ENCODE results near the gene WDR33.

Gene WDR33

DNA sequence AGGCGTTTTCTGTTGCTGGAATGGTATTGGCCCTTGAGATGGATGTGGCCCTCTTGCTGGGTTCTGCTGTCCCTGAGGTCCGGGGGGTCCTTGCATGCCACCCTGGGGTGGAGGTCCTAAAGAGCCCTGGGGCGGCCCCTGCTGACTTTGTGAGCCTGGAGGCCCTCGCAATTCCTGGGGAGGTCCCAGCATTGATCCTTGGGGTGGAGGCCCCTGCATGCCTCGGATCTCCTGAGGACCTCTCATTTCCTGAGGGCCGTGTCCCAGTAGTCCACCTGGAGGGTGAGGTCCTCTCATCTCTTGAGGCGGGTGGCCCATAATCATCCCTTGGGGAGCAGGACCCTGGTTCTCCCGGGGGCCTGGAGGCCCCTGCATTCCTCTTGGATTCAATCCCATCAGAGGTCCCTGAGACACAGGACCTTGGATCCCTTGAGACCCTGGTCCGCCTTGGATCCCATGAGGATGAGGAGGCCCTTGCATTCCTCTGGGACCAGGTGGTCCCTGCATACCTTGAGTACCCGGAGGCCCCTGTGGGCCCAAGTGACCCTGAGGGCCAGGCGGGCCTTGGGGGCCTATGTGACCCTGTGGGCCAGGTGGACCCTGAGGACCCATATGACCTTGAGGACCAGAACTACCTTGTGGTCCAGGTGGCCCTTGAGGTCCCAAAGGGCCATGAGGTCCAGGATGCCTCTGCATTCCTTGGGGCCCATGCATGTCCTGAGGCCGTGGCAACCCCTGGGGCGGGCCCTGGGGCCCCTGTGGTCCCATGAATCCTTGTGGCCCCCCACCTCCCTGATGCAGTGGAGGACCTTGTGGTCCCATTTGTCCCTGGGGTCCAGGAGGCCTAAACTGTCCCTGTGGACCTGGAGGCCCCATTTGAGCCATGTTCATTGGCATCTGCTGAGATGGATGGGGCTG, 91.4 kb downstream of the WDR33 start:
- no peaks in the 10 kb centered on the region for H4K20me1 ChIP-seq (ENCODE audit: insufficient read depth, low read length)
- TF ChIP-seq, protein P1, sequence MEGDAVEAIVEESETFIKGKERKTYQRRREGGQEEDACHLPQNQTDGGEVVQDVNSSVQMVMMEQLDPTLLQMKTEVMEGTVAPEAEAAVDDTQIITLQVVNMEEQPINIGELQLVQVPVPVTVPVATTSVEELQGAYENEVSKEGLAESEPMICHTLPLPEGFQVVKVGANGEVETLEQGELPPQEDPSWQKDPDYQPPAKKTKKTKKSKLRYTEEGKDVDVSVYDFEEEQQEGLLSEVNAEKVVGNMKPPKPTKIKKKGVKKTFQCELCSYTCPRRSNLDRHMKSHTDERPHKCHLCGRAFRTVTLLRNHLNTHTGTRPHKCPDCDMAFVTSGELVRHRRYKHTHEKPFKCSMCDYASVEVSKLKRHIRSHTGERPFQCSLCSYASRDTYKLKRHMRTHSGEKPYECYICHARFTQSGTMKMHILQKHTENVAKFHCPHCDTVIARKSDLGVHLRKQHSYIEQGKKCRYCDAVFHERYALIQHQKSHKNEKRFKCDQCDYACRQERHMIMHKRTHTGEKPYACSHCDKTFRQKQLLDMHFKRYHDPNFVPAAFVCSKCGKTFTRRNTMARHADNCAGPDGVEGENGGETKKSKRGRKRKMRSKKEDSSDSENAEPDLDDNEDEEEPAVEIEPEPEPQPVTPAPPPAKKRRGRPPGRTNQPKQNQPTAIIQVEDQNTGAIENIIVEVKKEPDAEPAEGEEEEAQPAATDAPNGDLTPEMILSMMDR (IDR thresholded peaks at IDR 0.05; ENCODE audit: borderline replicate concordance, extremely low read depth, low read length, poor library complexity, severe bottlenecking): no peak
- no peak for TF ChIP-seq EZH2 (IDR thresholded peaks at IDR 0.05; ENCODE audit: borderline replicate concordance, low read depth, low read length, severe bottlenecking)
- H3K9me3 ChIP-seq (ENCODE audit: insufficient read depth, low read length, severe bottlenecking): no peaks in the 10 kb centered on the region
- no peaks in the 10 kb centered on the region for H3K79me2 ChIP-seq (ENCODE audit: insufficient read depth, low read length)
- no peaks in the 10 kb centered on the region for H3K4me1 ChIP-seq (ENCODE audit: insufficient read depth, low read length)
- no peak overlapping the region for H3K4me2 ChIP-seq (ENCODE audit: insufficient read depth, low read length)
- no peak overlapping the region for H3K27ac ChIP-seq (ENCODE audit: low read length)
- ATAC-seq (ENCODE audit: insufficient read depth, low read depth) (no peak), DNase-seq (no peak)
- H3K27me3 ChIP-seq (ENCODE audit: insufficient read depth, low read length, poor library complexity): no peaks in the 10 kb centered on the region
- H3K36me3 ChIP-seq (ENCODE audit: insufficient read depth, low read length): peaks cover 75% of the 10 kb centered on the region
- H3K9ac ChIP-seq (ENCODE audit: low read depth, low read length): no peak overlapping the region
- no peak overlapping the region for H3K4me3 ChIP-seq (ENCODE audit: low read depth in 1 of 2, low read length in 2 of 2)
- H2AFZ ChIP-seq (ENCODE audit: low read depth, low read length): no peak overlapping the region

DNA sequence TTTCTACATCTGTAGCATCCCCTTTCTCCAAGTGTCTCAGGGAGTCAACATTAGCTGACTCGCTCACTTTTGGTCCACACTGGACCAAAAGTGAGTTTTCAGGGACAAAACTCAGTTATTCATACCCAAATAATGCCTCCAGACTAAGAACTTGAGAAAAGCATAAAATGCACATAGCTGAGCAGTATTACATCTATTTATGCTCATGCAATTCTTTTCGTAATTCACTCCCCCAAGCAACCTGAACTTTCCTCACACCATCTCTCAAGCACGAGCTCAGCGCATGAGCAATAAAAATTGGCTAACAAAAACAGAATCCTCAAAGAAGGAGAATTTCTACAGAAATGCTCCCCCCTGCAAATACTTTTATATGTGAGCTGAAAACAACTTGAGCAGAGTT, 92.7 kb downstream of the WDR33 start:
- no peak overlapping the region for H3K27ac ChIP-seq (ENCODE audit: low read length)
- H4K20me1 ChIP-seq (ENCODE audit: insufficient read depth, low read length): no peaks in the 10 kb centered on the region
- H2AFZ ChIP-seq (ENCODE audit: low read depth, low read length): no peak overlapping the region
- no peak overlapping the region for H3K4me3 ChIP-seq (ENCODE audit: low read depth in 1 of 2, low read length in 2 of 2)
- TF ChIP-seq, protein P1 (IDR thresholded peaks at IDR 0.05; ENCODE audit: borderline replicate concordance, extremely low read depth, low read length, poor library complexity, severe bottlenecking): no peak
- TF ChIP-seq EZH2 (IDR thresholded peaks at IDR 0.05; ENCODE audit: borderline replicate concordance, low read depth, low read length, severe bottlenecking): no peak
- no peaks in the 10 kb centered on the region for H3K79me2 ChIP-seq (ENCODE audit: insufficient read depth, low read length)
- H3K4me1 ChIP-seq (ENCODE audit: insufficient read depth, low read length): no peaks in the 10 kb centered on the region
- peaks cover 72% of the 10 kb centered on the region for H3K36me3 ChIP-seq (ENCODE audit: insufficient read depth, low read length)
- DNase-seq: no peak
- H3K9ac ChIP-seq (ENCODE audit: low read depth, low read length): no peak overlapping the region
- no peaks in the 10 kb centered on the region for H3K9me3 ChIP-seq (ENCODE audit: insufficient read depth, low read length, severe bottlenecking)
- H3K27me3 ChIP-seq (ENCODE audit: insufficient read depth, low read length, poor library complexity): no peaks in the 10 kb centered on the region
- no peak overlapping the region for H3K4me2 ChIP-seq (ENCODE audit: insufficient read depth, low read length)
- no peak for ATAC-seq (ENCODE audit: insufficient read depth, low read depth)

DNA sequence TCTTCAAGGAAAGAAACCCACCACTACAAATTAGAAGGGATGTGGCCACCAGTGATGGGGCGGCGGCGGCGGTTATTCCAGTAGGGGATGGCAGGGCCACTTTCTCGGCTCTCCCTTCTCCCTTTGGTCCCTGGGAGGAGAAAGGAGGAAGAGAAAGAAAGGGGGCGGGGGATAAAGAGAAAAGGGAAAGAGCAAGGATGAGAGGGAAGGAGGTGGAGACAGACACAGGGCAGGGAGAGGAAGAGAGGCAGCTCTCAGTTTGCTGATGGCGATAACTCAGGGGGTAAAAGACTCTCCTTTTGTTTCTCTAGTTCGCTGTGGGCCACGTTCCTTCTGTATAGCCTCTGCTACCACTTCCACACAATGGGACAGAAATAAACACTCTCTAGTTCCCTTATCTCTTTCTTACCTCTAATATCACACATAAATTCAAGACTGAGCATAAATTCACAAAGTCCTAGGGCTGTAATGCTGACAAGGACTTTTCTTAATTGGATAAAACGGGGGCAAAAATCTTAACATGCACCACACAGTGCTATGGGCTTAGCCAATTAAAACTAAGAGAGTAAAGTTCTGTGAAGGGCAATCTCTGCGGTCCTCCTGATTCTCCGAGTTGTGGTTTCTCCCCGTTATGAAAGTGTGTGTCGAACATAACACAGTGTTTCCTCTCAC, 95.1 kb downstream of the WDR33 start:
- no peak for DNase-seq
- Histone ChIP-seq H3K27ac (ENCODE audit: low read length) (no peak overlapping the region), H3K4me2 (ENCODE audit: insufficient read depth, low read length) (no peak overlapping the region), H3K27me3 (ENCODE audit: insufficient read depth, low read length, poor library complexity) (no peaks in the 10 kb centered on the region), H3K4me3 (ENCODE audit: low read depth in 1 of 2, low read length in 2 of 2) (no peak overlapping the region), H3K4me1 (ENCODE audit: insufficient read depth, low read length) (no peaks in the 10 kb centered on the region), H4K20me1 (ENCODE audit: insufficient read depth, low read length) (no peaks in the 10 kb centered on the region), H3K79me2 (ENCODE audit: insufficient read depth, low read length) (no peaks in the 10 kb centered on the region), H3K9ac (ENCODE audit: low read depth, low read length) (no peak overlapping the region), H3K9me3 (ENCODE audit: insufficient read depth, low read length, severe bottlenecking) (no peaks in the 10 kb centered on the region), H2AFZ (ENCODE audit: low read depth, low read length) (no peak overlapping the region), H3K36me3 (ENCODE audit: insufficient read depth, low read length) (peaks cover 54% of the 10 kb centered on the region)
- ATAC-seq (ENCODE audit: insufficient read depth, low read depth): no peak
- TF ChIP-seq, protein P1 (IDR thresholded peaks at IDR 0.05; ENCODE audit: borderline replicate concordance, extremely low read depth, low read length, poor library complexity, severe bottlenecking): no peak
- TF ChIP-seq EZH2 (IDR thresholded peaks at IDR 0.05; ENCODE audit: borderline replicate concordance, low read depth, low read length, severe bottlenecking): no peak

All from DND-41 (cell line).